ENCODE measurements around the gene MINDY3.

DNA sequence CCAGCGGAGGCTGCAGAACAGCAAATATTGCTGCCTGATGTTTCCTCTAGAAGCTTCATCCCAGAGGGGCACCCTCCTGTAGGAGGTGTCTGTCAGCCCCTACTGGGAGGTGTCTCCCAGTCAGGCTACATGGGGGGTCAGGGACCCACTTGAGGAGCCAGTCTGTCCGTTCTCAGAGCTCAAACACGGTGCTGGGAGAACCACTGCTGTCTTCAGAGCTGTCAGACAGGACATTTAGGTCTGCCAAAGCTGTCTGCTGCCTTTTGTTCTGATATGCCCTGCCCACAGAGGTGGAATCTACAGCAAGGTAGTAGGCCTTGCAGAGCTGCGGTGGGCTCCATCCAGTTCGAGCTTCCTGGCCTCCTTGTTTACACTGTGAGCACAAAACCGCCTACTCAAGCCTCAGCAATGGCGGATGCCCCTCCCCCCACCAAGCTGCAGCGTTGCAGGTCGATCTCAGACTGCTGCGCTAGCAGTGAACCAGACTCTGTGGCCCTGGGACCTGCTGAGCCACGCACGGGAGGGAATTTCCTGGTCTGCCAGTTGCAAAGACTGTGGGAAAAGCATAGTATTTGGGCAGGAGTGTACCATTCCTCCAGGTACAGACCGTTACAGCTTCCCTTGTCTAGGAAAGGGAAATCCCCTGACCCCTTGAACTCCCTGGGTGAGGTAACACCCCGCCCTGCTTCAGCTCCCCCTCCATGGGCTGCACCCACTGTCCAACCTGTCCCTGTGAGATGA, 17.7 kb upstream of the MINDY3 start:
- TF ChIP-seq CTCF (IDR thresholded peaks at IDR 0.05) (no peak), POLR2A (IDR thresholded peaks at IDR 0.05) (no peak)
